Fibroblast of pulmonary artery (primary cell): ENCODE measurements around the gene ZNF616.
"Not testable (repeated sequence)": the region's sequence is repeated elsewhere in the genome, so short reads cannot be mapped to it uniquely, and the experiment has no call there.

Source experiments
- DNase-seq: peaks from one replicate; pipeline ENCODE4 v3.0.0-alpha.2; 2010; ENCODE audit warnings: low read depth
- H3K4me3 ChIP-seq: replicated peaks from 2 replicates; pipeline ENCODE4 v1.5.1; 2011; ENCODE audit warnings: low read depth, mild to moderate bottlenecking, control low read depth, low read length, moderate library complexity
- CTCF ChIP-seq: IDR thresholded peaks from 2 replicates; pipeline ENCODE4 v1.5.1; 2011; ENCODE audit warnings: mild to moderate bottlenecking, control low read depth, low read length, inconsistent platforms; ENCODE audit errors: missing control alignments

ZNF616 gene

GRCh38 chr19:52110780-52111179 lies 29.0 kb downstream of the ZNF616 start:
- DNase-seq: no peak
- TF ChIP-seq CTCF: no peak
- no peak overlapping the region for H3K4me3 ChIP-seq

- no peak for TF ChIP-seq CTCF
- DNase-seq: no peak
- H3K4me3 ChIP-seq: no peak overlapping the region
Observed at GRCh38 chr19:52102782-52103181, 37.0 kb downstream of the ZNF616 start.

GRCh38 chr19:52101866-52102562 lies 37.7 kb downstream of the ZNF616 start:
- no peak overlapping the region for H3K4me3 ChIP-seq
- no peak for TF ChIP-seq CTCF
- DNase-seq: no peak

- H3K4me3 ChIP-seq: no peak overlapping the region
- DNase-seq: no peak
- TF ChIP-seq CTCF: no peak
Observed at GRCh38 chr19:52099497-52100138, 40.1 kb downstream of the ZNF616 start.

GRCh38 chr19:52096416-52096815 lies 43.3 kb downstream of the ZNF616 start:
- DNase-seq, H3K4me3 ChIP-seq: not testable (repeated sequence)

GRCh38 chr19:52095172-52096014 lies 44.3 kb downstream of the ZNF616 start, which contains the start of gene ZNF841:
ZNF841 (minus strand) TSS chr19:52095765; CDS start chr19:52084801, 10,964 bp downstream.
- no peak for TF ChIP-seq CTCF
- DNase-seq: peak; percentile 96
- peak within 1 kb of the TSS; percentile 100 for H3K4me3 ChIP-seq

- TF ChIP-seq CTCF: no peak
- DNase-seq: no peak
Observed at GRCh38 chr19:52094526-52095130, 45.1 kb downstream of the ZNF616 start.

More at GRCh38 chr19:52094526-52095130, 45.1 kb downstream of the ZNF616 start:
- H3K4me3 ChIP-seq: peak overlapping the region; percentile 100
